HL-60 (cell line): Measurements from ENCODE around the gene PDE6B.

Experiments
- DNase-seq, 2 experiments: peaks; one replicate each; pipeline ENCODE4 v3.0.0-alpha.2; 2010 to 2020; ENCODE audit warnings: low read depth in 1 of 2, low spot score in 1 of 2
- H3K27ac ChIP-seq: fragments of 250-450 bp; sonication (Bioruptor Pico); replicated peaks from 2 replicates; pipeline ENCODE4 v1.5.1; 2020; ENCODE audit warnings: mild to moderate bottlenecking, moderate library complexity
- H3K27me3 ChIP-seq: fragments of 250-450 bp; sonication (Bioruptor Pico); 2 replicates; pipeline ENCODE4 v1.5.1; 2021; ENCODE audit warnings: mild to moderate bottlenecking, moderate library complexity; ENCODE audit not compliant: insufficient read depth, poor library complexity, severe bottlenecking
- H3K4me3 ChIP-seq: replicated peaks from 2 replicates; pipeline ENCODE4 v1.5.1; 2011; ENCODE audit warnings: mild to moderate bottlenecking, control low read depth, low read length; ENCODE audit not compliant: insufficient read depth
- GABPA ChIP-seq: IDR thresholded peaks from 2 replicates; pipeline ENCODE4 v1.6.1; 2012; ENCODE audit warnings: low read depth
- POLR2AphosphoS5 ChIP-seq: IDR thresholded peaks from 2 replicates; pipeline ENCODE4 v1.6.1; 2012; ENCODE audit warnings: low read depth
- SPI1 ChIP-seq: IDR thresholded peaks from 2 replicates; pipeline ENCODE4 v1.6.1; 2012; ENCODE audit warnings: low read depth, mild to moderate bottlenecking, borderline replicate concordance
- TF ChIP-seq, protein P1 (sequence below): IDR thresholded peaks from 2 replicates; pipeline ENCODE4 v1.6.1; 2012; ENCODE audit warnings: low read depth; ENCODE audit not compliant: insufficient replicate concordance
- TF ChIP-seq, protein P2 (sequence below): IDR thresholded peaks from one replicate; pipeline ENCODE4 v1.5.1; 2011; ENCODE audit warnings: low read length, control low read depth, inconsistent platforms; ENCODE audit not compliant: insufficient read depth

The PDE6B gene

DNA sequence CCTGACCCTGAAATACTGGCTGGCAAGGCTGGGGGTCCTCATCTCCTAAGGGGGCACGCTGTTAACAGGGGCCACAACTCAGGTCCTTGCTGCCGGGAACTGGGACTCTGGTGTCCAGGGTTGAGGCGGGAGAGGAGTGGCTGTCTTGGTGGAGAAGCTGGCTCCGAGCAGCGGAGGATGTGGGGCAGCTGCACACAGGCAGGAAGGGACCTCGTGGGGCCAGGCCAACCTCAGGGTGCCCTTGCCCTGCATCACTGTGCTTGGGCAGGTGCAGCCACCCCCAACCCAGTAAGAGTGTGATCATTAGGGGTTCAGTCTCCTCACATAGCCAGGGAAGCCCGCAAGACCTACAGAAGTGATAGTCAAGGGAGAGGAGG, 12.6 kb upstream of the PDE6B start:
- no peak overlapping the region for H3K27ac ChIP-seq
- TF ChIP-seq GABPA, result no peak
- TF ChIP-seq, protein P1, sequence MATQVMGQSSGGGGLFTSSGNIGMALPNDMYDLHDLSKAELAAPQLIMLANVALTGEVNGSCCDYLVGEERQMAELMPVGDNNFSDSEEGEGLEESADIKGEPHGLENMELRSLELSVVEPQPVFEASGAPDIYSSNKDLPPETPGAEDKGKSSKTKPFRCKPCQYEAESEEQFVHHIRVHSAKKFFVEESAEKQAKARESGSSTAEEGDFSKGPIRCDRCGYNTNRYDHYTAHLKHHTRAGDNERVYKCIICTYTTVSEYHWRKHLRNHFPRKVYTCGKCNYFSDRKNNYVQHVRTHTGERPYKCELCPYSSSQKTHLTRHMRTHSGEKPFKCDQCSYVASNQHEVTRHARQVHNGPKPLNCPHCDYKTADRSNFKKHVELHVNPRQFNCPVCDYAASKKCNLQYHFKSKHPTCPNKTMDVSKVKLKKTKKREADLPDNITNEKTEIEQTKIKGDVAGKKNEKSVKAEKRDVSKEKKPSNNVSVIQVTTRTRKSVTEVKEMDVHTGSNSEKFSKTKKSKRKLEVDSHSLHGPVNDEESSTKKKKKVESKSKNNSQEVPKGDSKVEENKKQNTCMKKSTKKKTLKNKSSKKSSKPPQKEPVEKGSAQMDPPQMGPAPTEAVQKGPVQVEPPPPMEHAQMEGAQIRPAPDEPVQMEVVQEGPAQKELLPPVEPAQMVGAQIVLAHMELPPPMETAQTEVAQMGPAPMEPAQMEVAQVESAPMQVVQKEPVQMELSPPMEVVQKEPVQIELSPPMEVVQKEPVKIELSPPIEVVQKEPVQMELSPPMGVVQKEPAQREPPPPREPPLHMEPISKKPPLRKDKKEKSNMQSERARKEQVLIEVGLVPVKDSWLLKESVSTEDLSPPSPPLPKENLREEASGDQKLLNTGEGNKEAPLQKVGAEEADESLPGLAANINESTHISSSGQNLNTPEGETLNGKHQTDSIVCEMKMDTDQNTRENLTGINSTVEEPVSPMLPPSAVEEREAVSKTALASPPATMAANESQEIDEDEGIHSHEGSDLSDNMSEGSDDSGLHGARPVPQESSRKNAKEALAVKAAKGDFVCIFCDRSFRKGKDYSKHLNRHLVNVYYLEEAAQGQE, result no peak
- no peak for TF ChIP-seq SPI1
- no peak for TF ChIP-seq POLR2AphosphoS5
- TF ChIP-seq, protein P2, sequence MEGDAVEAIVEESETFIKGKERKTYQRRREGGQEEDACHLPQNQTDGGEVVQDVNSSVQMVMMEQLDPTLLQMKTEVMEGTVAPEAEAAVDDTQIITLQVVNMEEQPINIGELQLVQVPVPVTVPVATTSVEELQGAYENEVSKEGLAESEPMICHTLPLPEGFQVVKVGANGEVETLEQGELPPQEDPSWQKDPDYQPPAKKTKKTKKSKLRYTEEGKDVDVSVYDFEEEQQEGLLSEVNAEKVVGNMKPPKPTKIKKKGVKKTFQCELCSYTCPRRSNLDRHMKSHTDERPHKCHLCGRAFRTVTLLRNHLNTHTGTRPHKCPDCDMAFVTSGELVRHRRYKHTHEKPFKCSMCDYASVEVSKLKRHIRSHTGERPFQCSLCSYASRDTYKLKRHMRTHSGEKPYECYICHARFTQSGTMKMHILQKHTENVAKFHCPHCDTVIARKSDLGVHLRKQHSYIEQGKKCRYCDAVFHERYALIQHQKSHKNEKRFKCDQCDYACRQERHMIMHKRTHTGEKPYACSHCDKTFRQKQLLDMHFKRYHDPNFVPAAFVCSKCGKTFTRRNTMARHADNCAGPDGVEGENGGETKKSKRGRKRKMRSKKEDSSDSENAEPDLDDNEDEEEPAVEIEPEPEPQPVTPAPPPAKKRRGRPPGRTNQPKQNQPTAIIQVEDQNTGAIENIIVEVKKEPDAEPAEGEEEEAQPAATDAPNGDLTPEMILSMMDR, result no peak
- H3K4me3 ChIP-seq, result no peak overlapping the region
- H3K27me3 ChIP-seq, result no peaks in the 10 kb centered on the region
- no peak for DNase-seq

DNA sequence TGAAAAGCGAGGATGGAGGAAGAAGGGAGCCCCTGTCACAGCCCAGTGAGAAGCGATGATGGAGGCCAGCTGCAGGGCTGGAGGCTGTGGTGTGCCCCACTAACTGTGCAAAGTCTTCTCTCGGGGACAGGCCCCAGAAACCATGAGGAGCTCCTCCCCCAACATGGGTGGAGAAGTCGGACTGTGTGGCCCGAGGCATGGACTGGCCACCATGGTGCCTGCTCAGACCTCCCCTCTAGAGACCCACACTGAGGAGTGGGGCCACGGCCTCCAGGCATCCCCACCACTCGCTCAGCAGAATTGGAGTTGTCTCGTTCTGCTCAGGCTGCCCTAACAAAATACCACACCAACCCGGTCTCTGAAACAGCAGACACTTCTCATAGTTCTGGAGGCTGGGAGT, 12.2 kb upstream of the PDE6B start:
- Histone ChIP-seq H3K27ac (no peak overlapping the region), H3K27me3 (no peaks in the 10 kb centered on the region), H3K4me3 (no peak overlapping the region)
- no peak for DNase-seq
- TF ChIP-seq GABPA, result no peak
- TF ChIP-seq SPI1, result no peak
- TF ChIP-seq POLR2AphosphoS5, result no peak
- TF ChIP-seq, protein P1, result no peak
- TF ChIP-seq, protein P2, result no peak

DNA sequence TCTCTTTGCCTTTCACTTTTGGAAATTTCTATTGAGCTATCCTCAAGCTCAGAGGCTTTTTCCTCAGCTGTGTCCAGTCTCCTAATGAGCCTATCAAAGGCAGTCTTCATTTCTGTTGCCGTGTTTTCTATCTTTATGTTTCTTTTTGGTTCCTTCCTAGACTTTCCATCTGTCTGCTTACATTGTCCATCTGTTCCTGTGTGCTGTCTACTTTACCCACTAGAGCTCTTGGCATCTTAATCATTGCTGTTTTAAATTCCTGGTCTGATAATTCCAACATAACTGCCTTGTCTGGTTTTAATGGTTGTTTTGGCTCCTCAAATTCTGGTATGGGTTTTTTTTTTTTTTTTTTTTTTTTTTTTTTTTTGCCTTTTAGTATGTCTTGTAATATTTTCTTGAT, 9.3 kb upstream of the PDE6B start:
- no peak overlapping the region for H3K27ac ChIP-seq
- DNase-seq, result no peak
- H3K4me3 ChIP-seq, result no peak overlapping the region
- H3K27me3 ChIP-seq, result no peaks in the 10 kb centered on the region
- TF ChIP-seq SPI1, result no peak
- no peak for TF ChIP-seq POLR2AphosphoS5
- TF ChIP-seq, protein P2, result no peak
- TF ChIP-seq, protein P1, result no peak
- TF ChIP-seq GABPA, result no peak
